GM23248 (cell line): ENCODE results near the gene SCYL3. TPM values are rescaled to one million over a fixed set of nuclear protein-coding genes. Genes with fewer than 3 reads are reported as not detected.
A peak's percentile ranks its signal among the peaks of the same experiment; 100 is the strongest.

ENCODE experiments used
- DNase-seq: peaks from one replicate; pipeline ENCODE4 v3.0.0-alpha.2; 2015
- H2AFZ ChIP-seq: fragments of 200-600 bp; sonication (generic); 2 replicates; pipeline ENCODE4 v1.6.1; 2016; ENCODE audit warnings: antibody characterized with exemption
- H3F3A ChIP-seq: fragments of 200-600 bp; sonication (generic); 2 replicates; pipeline ENCODE4 v1.6.1; 2016; ENCODE audit warnings: mild to moderate bottlenecking, antibody characterized with exemption, mixed run types; ENCODE audit not compliant: insufficient read depth
- H3K27ac ChIP-seq: fragments of 200-600 bp; sonication (generic); 2 replicates; pipeline ENCODE4 v1.5.1; 2016; ENCODE audit warnings: mild to moderate bottlenecking
- H3K27me3 ChIP-seq: fragments of 200-600 bp; sonication (generic); replicated peaks from 2 replicates; pipeline ENCODE4 v1.6.1; 2016; ENCODE audit warnings: mild to moderate bottlenecking; ENCODE audit not compliant: insufficient read depth
- H3K36me3 ChIP-seq: fragments of 200-600 bp; sonication (generic); 2 replicates; pipeline ENCODE4 v1.6.1; 2016; ENCODE audit warnings: low read depth, mild to moderate bottlenecking
- H3K4me1 ChIP-seq: fragments of 200-600 bp; sonication (generic); 2 replicates; pipeline ENCODE4 v1.6.1; 2016; ENCODE audit warnings: mild to moderate bottlenecking; ENCODE audit not compliant: insufficient read depth
- H3K4me2 ChIP-seq: fragments of 200-600 bp; sonication (generic); one replicate; pipeline ENCODE4 v1.6.1; 2016; ENCODE audit warnings: mild to moderate bottlenecking; ENCODE audit not compliant: unreplicated experiment
- H3K4me3 ChIP-seq: fragments of 200-600 bp; sonication (generic); 2 replicates; pipeline ENCODE4 v1.5.1; 2016; ENCODE audit warnings: mild to moderate bottlenecking
- H3K79me2 ChIP-seq: fragments of 200-600 bp; sonication (generic); 2 replicates; pipeline ENCODE4 v1.6.1; 2016; ENCODE audit warnings: mild to moderate bottlenecking; ENCODE audit not compliant: insufficient read depth
- H3K9ac ChIP-seq: fragments of 200-600 bp; sonication (generic); 2 replicates; pipeline ENCODE4 v1.6.1; 2016; ENCODE audit warnings: mild to moderate bottlenecking
- H3K9me2 ChIP-seq: fragments of 200-600 bp; sonication (generic); 2 replicates; pipeline ENCODE4 v1.6.1; 2016; ENCODE audit warnings: mixed run types, mild to moderate bottlenecking, moderate library complexity; ENCODE audit not compliant: insufficient read depth
- H3K9me3 ChIP-seq: fragments of 200-600 bp; sonication (generic); one replicate; pipeline ENCODE4 v1.6.1; 2017; ENCODE audit warnings: low read depth
- H4K20me1 ChIP-seq: fragments of 200-600 bp; sonication (generic); 2 replicates; pipeline ENCODE4 v1.6.0; 2016; ENCODE audit not compliant: insufficient read depth
- EZH2 ChIP-seq: fragments of 200-600 bp; sonication (generic); IDR thresholded peaks from 2 replicates; pipeline ENCODE4 v1.6.1; 2018; ENCODE audit warnings: antibody characterized with exemption, mild to moderate bottlenecking; ENCODE audit not compliant: insufficient read depth, poor library complexity, severe bottlenecking
- EZH2phosphoT487 ChIP-seq: fragments of 200-600 bp; sonication (generic); IDR thresholded peaks from 2 replicates; pipeline ENCODE4 v1.6.1; 2018; ENCODE audit warnings: antibody characterized with exemption, moderate library complexity, mild to moderate bottlenecking, low read depth; ENCODE audit not compliant: insufficient read depth
- WGBS, 2 experiments: methylation state at CpG; one replicate each; pipeline ENCODE4 v1.1.6; 2015 to 2017; ENCODE audit warnings: low lambda C conversion rate in 2 of 2, low coverage in 1 of 2; ENCODE audit errors: missing lambda C conversion rate in 2 of 2; 5-methylcytosine and 5-hydroxymethylcytosine counted together
- in situ Hi-C: fragments of 300-500 bp; cut with MboI; formaldehyde crosslinking; loops from 2 replicates; pipeline ENCODE4 v1.15.0; 2020
- polyA plus RNA-seq: library from polyadenylated mRNA; unstranded; fragments of >200 nt; fragmentation: Nextera tagmentation; extraction: Ambion mirVana; gene quantifications from 2 replicates; pipeline ENCODE4 v1.2.1, GENCODE V29; 2016
- total RNA-seq: library from RNA; depleted of rRNA; stranded (reverse); fragments of >200 nt; shearing (Covaris generic); gene quantifications from 2 replicates; pipeline ENCODE4 v1.2.3, GENCODE V29; 2014

Gene SCYL3
- total and polyA plus RNA-seq, 2 experiments from 2014 or later, result 5.8 to 7.6 TPM

GRCh38 chr1:169915150-169915549, 21.5 kb upstream of the SCYL3 start:
- H4K20me1 ChIP-seq, result no peaks in the 10 kb centered on the region
- 16% methylated on average over 15 of the region's 15 CpGs for WGBS, 2 experiments
- peak overlapping the region; percentile 48 for H3K4me2 ChIP-seq
- no peak overlapping the region for H3K27ac ChIP-seq
- H3K9ac ChIP-seq, result no peak overlapping the region
- H3F3A ChIP-seq, result no peaks in the 10 kb centered on the region
- H3K4me1 ChIP-seq, result peaks cover 15% of the 10 kb centered on the region
- no peaks in the 10 kb centered on the region for H3K9me2 ChIP-seq
- TF ChIP-seq EZH2phosphoT487 (no peak), EZH2 (no peak)
- H3K4me3 ChIP-seq, result peak overlapping the region; percentile 39; the same call in 1 of the 2 replicates
- in situ Hi-C loops, result no loop called here
- no peaks in the 10 kb centered on the region for H3K79me2 ChIP-seq
- no peaks in the 10 kb centered on the region for H3K27me3 ChIP-seq
- H2AFZ ChIP-seq, result peak overlapping the region; percentile 67
- no peaks in the 10 kb centered on the region for H3K36me3 ChIP-seq
- no peaks in the 10 kb centered on the region for H3K9me3 ChIP-seq
- DNase-seq, result no peak

GRCh38 chr1:169914531-169914930, 20.8 kb upstream of the SCYL3 start:
- Histone ChIP-seq H3K9me2 (no peaks in the 10 kb centered on the region), H3K9ac (no peak overlapping the region), H3K36me3 (no peaks in the 10 kb centered on the region), H4K20me1 (no peaks in the 10 kb centered on the region), H3K4me3 (peak overlapping the region; percentile 39), H3K79me2 (no peaks in the 10 kb centered on the region), H2AFZ (peak overlapping the region; percentile 67), H3K9me3 (no peaks in the 10 kb centered on the region), H3F3A (no peaks in the 10 kb centered on the region), H3K27me3 (no peaks in the 10 kb centered on the region), H3K4me1 (peaks cover 15% of the 10 kb centered on the region), H3K4me2 (peak overlapping the region; percentile 48), H3K27ac (0 out of 2 replicates have a peak overlapping the region, but pooled peaks have one; percentile 11)
- no peak for TF ChIP-seq EZH2
- TF ChIP-seq EZH2phosphoT487, result no peak
- WGBS, 2 experiments, result 0 to 1% methylated on average over 3 of the region's 3 CpGs
- peak; percentile 64 for DNase-seq
- in situ Hi-C loops, result no loop called here

- Histone ChIP-seq H3K27me3 (no peaks in the 10 kb centered on the region), H3K9me2 (no peaks in the 10 kb centered on the region), H2AFZ (no peak overlapping the region), H3K4me2 (no peak overlapping the region), H3F3A (no peaks in the 10 kb centered on the region), H3K27ac (no peak overlapping the region), H3K4me3 (no peak overlapping the region), H3K79me2 (no peaks in the 10 kb centered on the region), H3K36me3 (no peaks in the 10 kb centered on the region), H3K9me3 (no peaks in the 10 kb centered on the region), H3K9ac (no peak overlapping the region), H3K4me1 (peaks cover 4% of the 10 kb centered on the region; the same call in 1 of the 2 replicates), H4K20me1 (no peaks in the 10 kb centered on the region)
- TF ChIP-seq EZH2phosphoT487 (no peak), EZH2 (no peak)
- DNase-seq, result no peak
- in situ Hi-C loops, result no loop called here
- WGBS, 2 experiments, result 91 to 92% methylated on average over 16 of the region's 16 CpGs
Observed at GRCh38 chr1:169909499-169909898, 15.8 kb upstream of the SCYL3 start.

GRCh38 chr1:169906938-169907337, 13.2 kb upstream of the SCYL3 start:
- H3K4me1 ChIP-seq, result no peaks in the 10 kb centered on the region
- H3K4me3 ChIP-seq, result no peak overlapping the region
- peak; percentile 61 for DNase-seq
- no peak overlapping the region for H2AFZ ChIP-seq
- H3F3A ChIP-seq, result no peaks in the 10 kb centered on the region
- in situ Hi-C loops, result no loop called here
- H3K9me3 ChIP-seq, result no peaks in the 10 kb centered on the region
- H3K4me2 ChIP-seq, result no peak overlapping the region
- H3K9me2 ChIP-seq, result no peaks in the 10 kb centered on the region
- TF ChIP-seq EZH2 (no peak), EZH2phosphoT487 (no peak)
- H3K36me3 ChIP-seq, result no peaks in the 10 kb centered on the region
- no peaks in the 10 kb centered on the region for H3K27me3 ChIP-seq
- H4K20me1 ChIP-seq, result no peaks in the 10 kb centered on the region
- no peak overlapping the region for H3K27ac ChIP-seq
- H3K79me2 ChIP-seq, result no peaks in the 10 kb centered on the region
- no peak overlapping the region for H3K9ac ChIP-seq

GRCh38 chr1:169904834-169905233, 11.1 kb upstream of the SCYL3 start:
- Histone ChIP-seq H3K36me3 (no peaks in the 10 kb centered on the region), H3F3A (no peaks in the 10 kb centered on the region), H3K79me2 (no peaks in the 10 kb centered on the region), H3K4me2 (no peak overlapping the region), H3K9ac (no peak overlapping the region), H4K20me1 (no peaks in the 10 kb centered on the region), H3K4me1 (no peaks in the 10 kb centered on the region), H3K4me3 (no peak overlapping the region), H3K9me3 (no peaks in the 10 kb centered on the region), H3K9me2 (no peaks in the 10 kb centered on the region), H3K27me3 (no peaks in the 10 kb centered on the region), H3K27ac (no peak overlapping the region), H2AFZ (no peak overlapping the region)
- TF ChIP-seq EZH2, result no peak
- TF ChIP-seq EZH2phosphoT487, result no peak
- no peak for DNase-seq
- 79 to 80% methylated on average over 1 of the region's 1 CpG for WGBS, 2 experiments
- in situ Hi-C loops, result no loop called here
